ENCODE data around the gene UQCC3. TPM values are rescaled to one million over a fixed set of nuclear protein-coding genes. Genes with fewer than 3 reads are reported as not detected.

UQCC3 gene

GRCh38 chr11:62716816-62717215, 45.3 kb downstream of the UQCC3 start:
- H3K9me3 ChIP-seq (replicated peaks; ENCODE audit: low read length), result no peaks in the 10 kb centered on the region
- no peaks in the 10 kb centered on the region for H3K4me1 ChIP-seq (ENCODE audit: control insufficient read depth, insufficient read depth, low read length)
- no peak overlapping the region for H3K4me2 ChIP-seq (ENCODE audit: low read length)
- H3K9ac ChIP-seq (ENCODE audit: low read depth, low read length), result no peak overlapping the region
- H3K36me3 ChIP-seq (ENCODE audit: insufficient read depth, low read length), result peaks cover 89% of the 10 kb centered on the region
- H3K27me3 ChIP-seq (ENCODE audit: control insufficient read depth, insufficient read depth, low read length), result no peaks in the 10 kb centered on the region
- H3K4me3 ChIP-seq (ENCODE audit: low read length), result no peak overlapping the region

GRCh38 chr11:62719302-62719978, 48.0 kb downstream of the UQCC3 start:
- Histone ChIP-seq H3K27me3 (ENCODE audit: control insufficient read depth, insufficient read depth, low read length) (no peaks in the 10 kb centered on the region), H3K4me2 (ENCODE audit: low read length) (no peak overlapping the region), H3K4me3 (ENCODE audit: low read length) (no peak overlapping the region), H3K4me1 (ENCODE audit: control insufficient read depth, insufficient read depth, low read length) (peaks cover 3% of the 10 kb centered on the region), H3K9ac (ENCODE audit: low read depth, low read length) (no peak overlapping the region), H3K9me3 (replicated peaks; ENCODE audit: low read length) (no peaks in the 10 kb centered on the region), H3K36me3 (ENCODE audit: insufficient read depth, low read length) (peaks cover 87% of the 10 kb centered on the region)

GRCh38 chr11:62721994-62722393, 50.5 kb downstream of the UQCC3 start:
- H3K27me3 ChIP-seq (ENCODE audit: control insufficient read depth, insufficient read depth, low read length), result no peaks in the 10 kb centered on the region
- H3K4me3 ChIP-seq (ENCODE audit: low read length), result no peak overlapping the region
- peaks cover 76% of the 10 kb centered on the region for H3K36me3 ChIP-seq (ENCODE audit: insufficient read depth, low read length)
- H3K9me3 ChIP-seq (replicated peaks; ENCODE audit: low read length), result no peaks in the 10 kb centered on the region
- no peak overlapping the region for H3K9ac ChIP-seq (ENCODE audit: low read depth, low read length)
- H3K4me1 ChIP-seq (ENCODE audit: control insufficient read depth, insufficient read depth, low read length), result peaks cover 8% of the 10 kb centered on the region
- no peak overlapping the region for H3K4me2 ChIP-seq (ENCODE audit: low read length)

Small RNA genes within 50 kb of the gene (small RNA-seq; reads per million reads assigned to genes)
- not detected for gene SNORA57
